HL-60 (cell line): ENCODE data around the gene SRSF8.

Experiments used
- DNase-seq, 2 experiments: peaks; one replicate each; pipeline ENCODE4 v3.0.0-alpha.2; 2010 to 2020; ENCODE audit warnings: low read depth in 1 of 2, low spot score in 1 of 2
- H3K27ac ChIP-seq: fragments of 250-450 bp; sonication (Bioruptor Pico); replicated peaks from 2 replicates; pipeline ENCODE4 v1.5.1; 2020; ENCODE audit warnings: mild to moderate bottlenecking, moderate library complexity
- H3K27me3 ChIP-seq: fragments of 250-450 bp; sonication (Bioruptor Pico); 2 replicates; pipeline ENCODE4 v1.5.1; 2021; ENCODE audit warnings: mild to moderate bottlenecking, moderate library complexity; ENCODE audit not compliant: insufficient read depth, poor library complexity, severe bottlenecking
- H3K4me3 ChIP-seq: replicated peaks from 2 replicates; pipeline ENCODE4 v1.5.1; 2011; ENCODE audit warnings: mild to moderate bottlenecking, control low read depth, low read length; ENCODE audit not compliant: insufficient read depth
- GABPA ChIP-seq: IDR thresholded peaks from 2 replicates; pipeline ENCODE4 v1.6.1; 2012; ENCODE audit warnings: low read depth
- POLR2AphosphoS5 ChIP-seq: IDR thresholded peaks from 2 replicates; pipeline ENCODE4 v1.6.1; 2012; ENCODE audit warnings: low read depth
- REST ChIP-seq: IDR thresholded peaks from 2 replicates; pipeline ENCODE4 v1.6.1; 2012; ENCODE audit warnings: low read depth; ENCODE audit not compliant: insufficient replicate concordance
- SPI1 ChIP-seq: IDR thresholded peaks from 2 replicates; pipeline ENCODE4 v1.6.1; 2012; ENCODE audit warnings: low read depth, mild to moderate bottlenecking, borderline replicate concordance
- TF ChIP-seq, protein P1 (sequence below): IDR thresholded peaks from one replicate; pipeline ENCODE4 v1.5.1; 2011; ENCODE audit warnings: low read length, control low read depth, inconsistent platforms; ENCODE audit not compliant: insufficient read depth

SRSF8 gene

GRCh38 chr11:95050595-95051202 is 16.0 kb upstream of the SRSF8 start:
- no peak for DNase-seq
- no peak overlapping the region for H3K4me3 ChIP-seq
- TF ChIP-seq, protein P1, sequence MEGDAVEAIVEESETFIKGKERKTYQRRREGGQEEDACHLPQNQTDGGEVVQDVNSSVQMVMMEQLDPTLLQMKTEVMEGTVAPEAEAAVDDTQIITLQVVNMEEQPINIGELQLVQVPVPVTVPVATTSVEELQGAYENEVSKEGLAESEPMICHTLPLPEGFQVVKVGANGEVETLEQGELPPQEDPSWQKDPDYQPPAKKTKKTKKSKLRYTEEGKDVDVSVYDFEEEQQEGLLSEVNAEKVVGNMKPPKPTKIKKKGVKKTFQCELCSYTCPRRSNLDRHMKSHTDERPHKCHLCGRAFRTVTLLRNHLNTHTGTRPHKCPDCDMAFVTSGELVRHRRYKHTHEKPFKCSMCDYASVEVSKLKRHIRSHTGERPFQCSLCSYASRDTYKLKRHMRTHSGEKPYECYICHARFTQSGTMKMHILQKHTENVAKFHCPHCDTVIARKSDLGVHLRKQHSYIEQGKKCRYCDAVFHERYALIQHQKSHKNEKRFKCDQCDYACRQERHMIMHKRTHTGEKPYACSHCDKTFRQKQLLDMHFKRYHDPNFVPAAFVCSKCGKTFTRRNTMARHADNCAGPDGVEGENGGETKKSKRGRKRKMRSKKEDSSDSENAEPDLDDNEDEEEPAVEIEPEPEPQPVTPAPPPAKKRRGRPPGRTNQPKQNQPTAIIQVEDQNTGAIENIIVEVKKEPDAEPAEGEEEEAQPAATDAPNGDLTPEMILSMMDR, result no peak
- H3K27me3 ChIP-seq, result no peaks in the 10 kb centered on the region
- H3K27ac ChIP-seq, result no peak overlapping the region

DNA sequence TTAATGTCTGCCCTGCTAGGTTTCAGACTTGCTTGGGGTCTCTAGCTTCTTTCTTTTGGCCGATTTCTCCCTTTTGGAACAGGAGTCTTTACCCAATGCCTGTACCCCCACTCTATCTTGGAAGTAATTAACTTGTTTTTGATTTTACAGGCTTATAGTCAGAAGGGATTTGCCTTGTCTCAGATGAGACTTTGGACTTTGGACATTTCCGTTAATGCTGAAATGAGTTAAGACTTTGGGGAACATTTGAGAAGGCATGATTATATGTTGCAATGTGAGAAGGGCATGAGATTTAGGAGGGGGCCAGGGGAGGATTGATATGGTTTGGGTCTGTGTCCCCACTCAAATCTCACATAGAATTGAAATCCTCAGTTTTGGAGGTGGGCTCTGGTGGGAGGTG is 12.4 kb upstream of the SRSF8 start:
- H3K27me3 ChIP-seq, result no peaks in the 10 kb centered on the region
- no peak overlapping the region for H3K4me3 ChIP-seq
- TF ChIP-seq, protein P1, result no peak
- TF ChIP-seq REST (no peak), GABPA (no peak), POLR2AphosphoS5 (no peak), SPI1 (no peak)
- no peak overlapping the region for H3K27ac ChIP-seq
- DNase-seq, result no peak

DNA sequence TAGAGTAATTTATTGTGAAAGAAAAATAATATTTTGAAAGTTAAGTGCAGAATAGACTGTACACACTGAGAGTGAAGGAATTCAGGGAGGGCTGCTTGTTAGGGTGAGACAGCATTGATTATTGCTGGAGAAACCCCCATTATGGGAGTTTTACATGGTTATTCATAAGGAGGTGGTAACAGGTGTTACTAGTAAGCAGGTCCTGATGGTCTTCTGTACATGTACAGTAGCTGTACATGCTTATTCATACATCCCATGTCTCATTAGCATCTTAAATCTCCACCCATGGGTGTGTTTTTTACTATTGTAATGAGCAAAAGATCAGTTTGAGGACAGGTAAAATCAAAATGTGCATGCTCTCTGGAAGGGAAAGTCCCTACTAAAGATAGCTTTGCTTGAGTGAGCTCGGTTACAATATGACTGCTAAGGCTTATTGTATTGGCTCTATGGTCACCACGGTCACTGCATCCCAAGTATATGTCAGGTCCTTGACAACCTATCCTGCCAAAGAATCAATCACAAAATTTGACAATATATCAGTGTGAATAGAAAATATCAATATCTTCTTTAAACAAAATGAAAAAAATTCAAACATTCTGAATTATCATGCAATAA is 11.3 kb upstream of the SRSF8 start:
- TF ChIP-seq REST, result no peak
- TF ChIP-seq, protein P1, result no peak
- TF ChIP-seq GABPA, result no peak
- no peak for TF ChIP-seq POLR2AphosphoS5
- no peak for TF ChIP-seq SPI1
- Histone ChIP-seq H3K27ac (no peak overlapping the region), H3K27me3 (no peaks in the 10 kb centered on the region), H3K4me3 (no peak overlapping the region)
- DNase-seq, result no peak

GRCh38 chr11:95057959-95058358 is 8.8 kb upstream of the SRSF8 start:
- H3K4me3 ChIP-seq, result no peak overlapping the region
- no peak overlapping the region for H3K27ac ChIP-seq
- TF ChIP-seq, protein P1, result no peak
- no peak for TF ChIP-seq POLR2AphosphoS5
- no peak for TF ChIP-seq SPI1
- no peak for TF ChIP-seq GABPA
- TF ChIP-seq REST, result no peak
- no peaks in the 10 kb centered on the region for H3K27me3 ChIP-seq
- no peak for DNase-seq
